ENCODE data around the gene MRPL38. TPM values are rescaled to one million over a fixed set of nuclear protein-coding genes. Genes with fewer than 3 reads are reported as not detected.
"Not testable (repeated sequence)": the region's sequence is repeated elsewhere in the genome, so short reads cannot be mapped to it uniquely, and the experiment has no call there.

The MRPL38 gene
- total RNA-seq, 1 experiment from 2014 or later = 102 TPM

DNA sequence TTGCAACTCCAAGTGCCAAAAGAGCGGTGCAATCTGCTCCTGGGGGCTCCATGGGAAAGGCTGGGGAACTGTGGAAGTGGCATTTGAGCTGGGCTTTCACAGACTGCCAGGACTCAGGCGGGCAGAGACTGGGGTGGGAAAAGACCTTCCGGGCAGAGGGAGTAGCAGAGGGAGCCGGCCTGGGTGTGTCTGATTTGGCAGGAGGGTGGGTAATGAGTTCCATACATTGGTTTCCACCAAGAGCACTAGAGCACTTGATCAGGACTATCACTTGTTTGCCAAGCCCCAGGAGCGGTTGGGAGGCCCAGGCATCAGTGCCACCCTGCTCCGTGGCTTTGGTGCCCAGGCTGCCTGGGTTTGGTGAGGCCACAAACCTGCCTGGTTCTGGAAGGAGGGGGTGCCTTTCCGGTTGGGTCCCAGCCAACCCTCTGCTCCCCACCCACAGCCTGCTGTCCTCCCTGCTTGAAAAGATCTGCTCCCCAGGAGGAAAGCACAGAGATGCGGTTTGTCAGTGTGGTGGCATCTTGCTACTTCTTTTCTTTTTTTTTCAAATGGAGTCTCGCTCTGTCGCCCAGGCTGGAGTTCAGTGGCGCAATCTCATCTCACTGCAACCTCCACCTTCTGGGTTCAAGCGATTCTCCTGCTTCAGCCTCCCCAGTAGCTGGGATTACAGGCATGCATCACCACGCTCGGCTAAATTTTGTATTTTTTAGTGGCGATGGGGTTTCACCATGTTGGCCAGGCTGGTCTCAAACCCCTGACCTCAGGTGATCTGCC is 22.8 kb downstream of the MRPL38 start:
- in situ Hi-C loops (cut with HindIII; ENCODE audit: low sequenced_read_pairs) = no loop called here
- DNase-seq (ENCODE audit: low spot score) = no peak

DNA sequence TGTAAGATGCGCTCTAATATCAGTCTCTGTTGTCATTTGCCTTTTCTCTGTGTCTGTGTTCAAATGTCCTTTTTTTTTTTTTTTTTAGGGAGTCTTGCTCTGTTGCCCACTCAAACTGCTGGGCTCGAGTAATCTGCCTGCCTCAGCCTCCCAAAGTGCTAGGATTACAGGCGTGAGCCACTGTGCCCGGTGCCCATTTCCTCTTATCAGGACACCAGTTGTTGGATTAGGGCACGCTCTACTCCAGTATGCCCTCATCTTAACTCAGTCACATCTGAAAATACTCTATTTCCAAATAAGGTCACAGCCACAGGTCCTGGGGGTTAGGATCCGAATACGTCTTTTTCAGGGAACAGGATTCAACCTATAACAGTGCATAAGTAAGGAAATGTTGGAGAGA is 24.4 kb downstream of the MRPL38 start:
- no peak for DNase-seq (ENCODE audit: low spot score)
- in situ Hi-C loops (cut with HindIII; ENCODE audit: low sequenced_read_pairs) = no loop called here

DNA sequence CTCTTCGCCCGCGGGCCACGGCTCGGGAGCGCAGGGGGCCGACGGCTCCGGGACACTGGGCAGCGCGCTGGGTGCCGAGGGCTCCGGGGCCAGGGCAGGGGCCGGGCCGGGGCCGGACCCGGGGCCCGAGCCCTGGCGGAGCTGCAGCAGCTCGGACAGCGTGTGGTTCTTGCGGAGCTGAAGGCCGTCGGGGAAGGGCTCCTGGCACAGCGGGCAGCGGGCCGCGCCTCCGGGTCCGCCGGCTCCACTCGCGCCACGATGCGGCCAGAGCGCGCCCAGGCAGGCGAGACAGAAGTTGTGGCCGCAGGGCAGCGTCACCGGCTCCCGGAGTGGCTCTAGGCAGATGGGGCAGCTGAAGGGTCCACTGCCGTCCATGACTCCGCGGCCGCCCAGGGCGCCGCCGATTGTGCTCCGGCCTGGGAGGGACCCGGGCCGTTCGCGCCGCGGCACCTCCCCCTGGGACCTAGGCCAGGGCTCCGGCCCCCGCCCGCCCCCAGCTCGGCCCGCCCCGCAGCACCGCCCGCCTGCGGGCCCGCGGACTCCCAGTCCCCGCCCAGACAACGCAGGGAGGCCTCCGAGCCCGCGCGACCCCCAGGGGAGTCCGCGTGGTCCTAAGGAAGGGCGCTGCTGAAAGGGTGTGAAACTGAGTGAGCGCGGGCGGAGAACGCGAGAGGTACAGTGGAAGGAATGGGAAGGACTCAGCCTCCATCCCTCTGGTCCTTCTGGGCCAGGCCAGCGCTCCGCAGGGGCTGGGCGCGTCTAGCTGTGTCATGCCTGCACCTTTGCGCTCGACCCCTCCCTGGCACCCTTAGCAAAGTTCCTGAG is 26.3 kb downstream of the MRPL38 start, which contains the start of gene TRIM47:
Gene TRIM47 (minus strand): TSS at position 408 of the 825 bp plus-strand sequence. CDS start 33 bp downstream, at position 375.
- DNase-seq (ENCODE audit: low spot score) = peak; percentile 20
- in situ Hi-C loops (cut with HindIII; ENCODE audit: low sequenced_read_pairs) = no loop called here

GRCh38 chr17:75877752-75878173 is 26.9 kb downstream of the MRPL38 start:
- DNase-seq (ENCODE audit: low spot score) = peak; percentile 71

DNA sequence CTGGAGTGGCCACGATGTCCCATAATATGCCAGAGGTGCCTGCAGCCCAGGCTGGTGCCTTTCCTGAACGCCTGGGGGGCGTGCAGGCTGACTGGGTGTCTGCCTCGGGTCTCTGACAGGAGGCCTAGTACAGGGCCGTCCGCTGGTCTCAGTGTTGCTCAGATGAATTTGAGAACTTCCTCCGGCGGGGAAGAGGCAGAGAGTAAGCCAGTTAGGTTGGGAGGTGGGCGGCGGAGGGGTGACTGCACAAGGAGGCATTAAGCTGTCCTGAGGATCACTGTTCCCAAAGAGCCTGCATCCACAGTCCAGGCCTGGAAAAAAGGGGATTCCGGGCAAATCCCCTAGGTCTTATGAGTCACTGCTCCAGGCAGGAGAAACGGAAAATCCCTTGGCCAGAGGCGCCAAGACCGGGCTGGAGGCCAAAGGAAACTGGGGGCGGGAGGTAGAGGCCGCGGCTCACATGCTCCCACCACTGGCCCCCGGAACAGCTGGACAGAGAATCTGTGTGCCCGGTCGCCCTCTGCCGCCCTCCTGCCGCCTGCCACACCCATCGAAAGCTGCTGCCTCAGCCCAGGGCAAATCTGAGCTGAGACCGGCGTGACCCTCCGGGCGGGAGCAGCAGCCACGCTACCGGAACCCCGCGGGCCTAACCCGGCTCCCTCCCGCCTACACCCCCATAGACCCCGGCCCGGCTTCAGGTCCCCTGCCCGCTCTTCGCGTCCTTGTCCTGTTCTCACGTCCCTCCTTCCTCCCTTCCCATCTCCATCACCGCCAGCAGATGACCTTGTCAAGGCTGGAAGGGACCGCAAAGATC is 27.5 kb downstream of the MRPL38 start:
- in situ Hi-C loops (cut with HindIII; ENCODE audit: low sequenced_read_pairs) = no loop called here
- DNase-seq (ENCODE audit: low spot score) = peak; percentile 58

More at GRCh38 chr17:75877752-75878173, 26.9 kb downstream of the MRPL38 start:
- in situ Hi-C loops (cut with HindIII; ENCODE audit: low sequenced_read_pairs) = no loop called here

- DNase-seq (ENCODE audit: low spot score) = peak; percentile 59
- in situ Hi-C loops (cut with HindIII; ENCODE audit: low sequenced_read_pairs) = no loop called here
Measured at GRCh38 chr17:75876190-75876937, 28.3 kb downstream of the MRPL38 start.

GRCh38 chr17:75875940-75876189 is 28.8 kb downstream of the MRPL38 start:
- DNase-seq (ENCODE audit: low spot score) = no peak
- in situ Hi-C loops (cut with HindIII; ENCODE audit: low sequenced_read_pairs) = no loop called here

DNA sequence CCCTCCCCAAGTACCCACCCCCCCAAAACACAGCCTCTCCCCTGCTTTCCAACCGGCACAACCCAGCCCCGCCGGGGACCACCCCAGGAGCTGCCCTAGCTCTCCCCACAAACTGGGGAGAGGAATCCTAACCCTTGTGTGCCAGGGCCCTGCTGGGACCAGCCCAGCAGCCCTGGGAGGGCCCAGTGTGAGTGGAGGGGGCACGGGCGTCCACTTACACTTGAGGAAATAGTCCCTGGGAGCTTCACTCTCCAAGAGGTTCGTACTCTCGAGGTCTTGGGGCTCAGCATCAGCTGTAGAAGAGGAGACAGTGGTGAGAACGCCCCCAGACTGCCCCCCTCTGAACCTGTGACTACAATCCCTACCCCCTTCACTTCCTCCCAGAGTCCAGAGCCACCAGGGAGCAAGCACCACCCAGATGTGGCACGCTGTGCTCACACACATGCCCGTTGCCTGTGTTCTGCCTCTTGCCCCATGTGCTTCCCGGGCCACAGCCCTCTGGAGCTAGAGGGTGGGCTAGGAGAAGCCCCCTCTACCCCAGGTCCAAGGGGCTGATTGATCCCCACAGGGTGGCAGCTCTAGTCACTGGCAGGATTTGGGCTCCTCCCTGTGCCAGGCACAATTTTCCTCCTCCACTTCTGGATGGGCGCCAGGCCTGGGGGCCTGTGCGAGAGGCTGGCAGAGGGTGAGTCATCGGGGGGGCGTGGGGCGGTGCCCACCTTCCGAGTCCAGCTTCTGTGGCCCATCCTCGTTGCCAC is 29.3 kb downstream of the MRPL38 start:
- in situ Hi-C loops (cut with HindIII; ENCODE audit: low sequenced_read_pairs) = no loop called here

DNA sequence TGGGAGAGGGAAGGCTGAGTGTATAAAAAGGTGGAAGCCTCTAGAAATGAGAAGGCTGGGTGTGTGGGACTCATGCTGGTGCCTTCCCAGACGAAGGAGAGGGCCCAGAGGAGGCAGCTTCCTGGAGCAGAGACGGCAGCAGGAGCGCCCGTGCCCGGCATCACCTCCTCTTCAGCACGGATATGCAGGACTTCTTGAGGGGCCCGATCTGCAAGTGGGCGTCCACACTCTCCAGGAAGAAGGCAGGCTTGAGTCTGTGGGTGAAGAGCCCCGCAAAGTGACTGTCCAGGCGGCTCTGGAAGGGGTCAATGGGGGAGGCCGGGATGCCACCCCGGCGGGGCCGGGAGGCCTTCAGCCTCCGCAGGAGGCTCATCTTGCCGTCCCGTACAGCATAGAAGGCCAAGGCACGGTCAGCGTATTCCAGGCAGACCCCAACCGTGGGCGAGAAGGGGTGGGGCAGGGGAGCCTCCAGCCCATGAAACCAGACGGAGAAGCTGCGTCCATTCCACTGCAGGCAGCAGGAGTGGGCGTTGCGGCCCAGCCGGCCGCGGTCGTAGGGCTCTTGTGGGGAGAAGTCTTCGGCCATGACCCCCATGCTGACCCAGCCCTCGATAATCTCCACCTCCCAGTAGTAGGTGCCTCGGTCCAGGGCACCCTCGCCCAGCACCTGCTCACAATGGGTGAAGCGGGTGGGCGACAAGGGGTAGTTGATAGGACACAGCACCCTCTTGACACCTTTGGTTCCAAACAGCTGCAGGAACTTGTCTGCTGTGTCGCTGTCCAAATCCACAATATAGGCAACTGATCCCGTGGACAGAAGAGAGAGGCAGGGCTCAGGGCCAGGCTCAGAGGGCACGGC is 30.1 kb downstream of the MRPL38 start:
- in situ Hi-C loops (cut with HindIII; ENCODE audit: low sequenced_read_pairs) = no loop called here
- no peak for DNase-seq (ENCODE audit: low spot score)

More for the DNA sequence above, 29.3 kb downstream of the MRPL38 start:
- no peak for DNase-seq (ENCODE audit: low spot score)

GRCh38 chr17:75873587-75874322 is 30.9 kb downstream of the MRPL38 start:
- no peak for DNase-seq (ENCODE audit: low spot score)
- in situ Hi-C loops (cut with HindIII; ENCODE audit: low sequenced_read_pairs) = no loop called here

DNA sequence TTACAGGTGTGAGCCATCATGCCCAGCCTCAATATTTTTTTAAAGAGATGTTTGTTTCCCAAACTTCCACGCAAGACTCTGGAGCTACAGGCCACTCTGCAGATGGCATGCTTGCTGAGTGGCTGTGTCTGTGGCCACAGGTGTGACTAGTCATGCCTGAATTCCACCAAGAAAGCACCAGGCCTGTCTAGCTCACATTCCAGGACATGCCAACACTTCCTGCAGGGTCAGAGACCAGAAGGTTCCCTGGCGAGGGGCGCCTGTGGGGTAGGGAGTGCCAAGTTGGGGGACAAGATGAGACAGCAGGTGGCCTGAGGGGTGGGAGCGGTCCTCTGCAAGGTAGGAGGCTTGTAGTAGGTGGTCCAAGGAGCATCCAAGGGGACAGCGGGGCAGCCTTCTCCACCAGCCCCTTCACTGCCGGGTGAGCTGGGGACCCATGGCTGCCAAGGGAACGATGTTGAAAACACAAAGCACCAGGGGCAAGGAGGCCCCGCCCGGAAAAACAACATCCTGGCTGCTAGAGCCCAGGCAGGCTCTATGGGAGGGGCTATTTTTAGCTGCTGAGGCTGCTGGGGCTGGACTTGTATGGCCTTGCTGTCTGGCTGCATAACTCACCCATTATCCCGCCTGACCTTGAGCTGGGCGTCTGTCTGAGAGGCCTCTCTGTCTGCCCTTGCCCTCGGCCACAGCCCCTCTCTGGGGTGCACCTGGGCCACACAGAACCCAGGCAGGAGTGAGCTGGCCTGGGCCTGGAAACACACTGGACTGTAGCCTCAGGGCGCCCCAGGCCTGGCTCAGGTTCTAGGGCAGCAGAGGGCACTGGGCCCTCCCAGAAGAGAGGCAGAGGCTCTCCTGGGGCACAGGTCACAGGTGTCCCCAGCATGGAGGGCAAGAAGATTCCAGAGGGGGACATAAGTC is 32.0 kb downstream of the MRPL38 start:
- DNase-seq (ENCODE audit: low spot score) = no peak
- in situ Hi-C loops (cut with HindIII; ENCODE audit: low sequenced_read_pairs) = no loop called here

DNA sequence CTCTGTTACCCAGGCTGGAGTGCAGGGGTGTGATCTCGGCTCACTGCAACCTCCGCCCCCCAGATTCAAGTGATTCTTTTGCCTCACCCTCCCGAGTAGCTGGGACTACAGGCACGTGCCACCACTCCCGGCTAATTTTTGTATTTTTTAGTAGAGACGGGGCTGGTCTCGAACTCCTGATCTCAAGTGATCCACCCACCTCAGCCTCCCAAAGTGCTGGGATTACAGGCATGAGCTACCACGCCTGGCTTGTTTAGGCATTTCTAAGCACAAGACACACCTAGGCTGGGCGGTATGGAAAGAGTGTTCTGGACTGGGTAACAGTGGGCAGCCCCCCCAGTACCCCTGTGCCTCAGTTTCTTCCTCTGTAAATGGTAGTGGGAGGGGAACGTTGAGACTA is 34.5 kb downstream of the MRPL38 start:
- in situ Hi-C loops (cut with HindIII; ENCODE audit: low sequenced_read_pairs); DNase-seq (ENCODE audit: low spot score): not testable (repeated sequence)

- DNase-seq (ENCODE audit: low spot score) = peak; percentile 53
- in situ Hi-C loops (cut with HindIII; ENCODE audit: low sequenced_read_pairs) = no loop called here
Measured at GRCh38 chr17:75869282-75870141, 35.2 kb downstream of the MRPL38 start.

DNA sequence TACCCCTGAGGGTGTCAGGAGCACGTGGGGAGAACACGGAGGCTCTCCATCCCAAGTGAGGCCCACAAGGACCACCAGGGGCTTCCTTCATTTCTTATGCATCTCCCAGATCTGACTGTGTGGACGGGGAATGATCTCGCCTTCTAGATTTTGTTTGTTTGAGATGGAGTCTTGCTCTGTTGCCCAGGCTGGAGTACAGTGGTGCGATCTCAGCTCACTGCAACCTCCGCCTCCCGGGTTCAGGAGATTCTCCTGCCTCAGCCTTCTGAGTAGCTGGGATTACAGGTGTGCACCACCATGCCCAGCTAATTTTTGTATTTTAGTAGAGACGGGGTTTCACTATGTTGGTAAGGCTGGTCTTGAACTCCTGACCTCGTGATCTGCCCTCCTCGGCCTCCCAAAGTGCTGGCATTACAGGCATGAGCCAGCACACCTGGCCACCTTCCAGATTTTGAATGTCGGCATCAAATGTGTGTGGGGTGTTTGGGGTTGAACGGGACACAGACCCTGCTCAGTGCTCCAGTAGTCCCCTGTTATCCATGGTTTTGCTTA is 35.9 kb downstream of the MRPL38 start:
- in situ Hi-C loops (cut with HindIII; ENCODE audit: low sequenced_read_pairs); DNase-seq (ENCODE audit: low spot score): not testable (repeated sequence)

All from G401 (cell line).